GM21825 (cell line): Measurements from ENCODE around the gene ABCA1.

ENCODE experiments used
- ATAC-seq: cut with Tn5 transposase; IDR thresholded peaks from one replicate; pipeline ENCODE4 v1.9.1; 2021; ENCODE audit warnings: mild to moderate bottlenecking, moderate library complexity; ENCODE audit not compliant: unreplicated experiment

The ABCA1 gene

DNA sequence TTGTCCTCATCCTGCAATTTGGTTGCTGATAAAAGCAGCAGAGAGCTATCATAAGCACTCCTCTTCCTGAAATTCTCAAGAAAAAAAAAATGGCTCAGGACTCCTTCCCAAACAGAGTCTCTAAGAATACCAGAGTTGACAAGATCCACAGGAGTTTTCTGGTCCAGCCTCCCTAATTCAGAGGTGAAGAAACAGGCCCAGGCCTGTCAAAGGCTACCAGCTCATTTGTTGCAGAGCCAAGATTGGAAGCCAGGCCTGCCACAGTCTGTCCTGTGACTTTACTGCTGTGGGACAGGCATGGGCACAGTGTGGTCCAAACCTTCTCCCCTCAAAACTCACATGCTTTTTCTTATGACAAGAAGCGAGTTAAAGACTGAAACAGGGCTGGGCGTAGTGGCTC lies 122.5 kb downstream of the ABCA1 start:
- no peak for ATAC-seq

DNA sequence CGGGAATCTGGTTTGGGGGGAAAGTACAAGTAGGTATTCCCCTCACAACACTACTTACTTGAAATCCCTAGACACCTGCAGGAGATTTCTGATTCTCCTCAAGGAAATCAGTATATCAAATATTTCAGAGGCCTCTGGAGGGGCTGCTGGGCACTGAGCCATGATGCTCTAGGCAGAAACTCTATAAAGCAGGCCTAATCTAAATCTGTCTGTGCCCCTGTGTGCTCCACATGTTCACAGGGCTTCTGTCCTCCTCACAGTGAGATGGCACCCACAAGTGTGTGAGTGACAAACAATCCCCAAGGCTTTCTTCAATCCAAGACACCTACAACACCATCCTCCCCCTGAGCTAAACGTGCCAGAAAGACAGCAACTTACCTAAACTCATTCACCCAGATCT lies 125.0 kb downstream of the ABCA1 start:
- ATAC-seq = no peak

- no peak for ATAC-seq
Measured at GRCh38 chr9:104802110-104802509, 125.8 kb downstream of the ABCA1 start.

- no peak for ATAC-seq
Measured at GRCh38 chr9:104800068-104800785, 127.7 kb downstream of the ABCA1 start.

DNA sequence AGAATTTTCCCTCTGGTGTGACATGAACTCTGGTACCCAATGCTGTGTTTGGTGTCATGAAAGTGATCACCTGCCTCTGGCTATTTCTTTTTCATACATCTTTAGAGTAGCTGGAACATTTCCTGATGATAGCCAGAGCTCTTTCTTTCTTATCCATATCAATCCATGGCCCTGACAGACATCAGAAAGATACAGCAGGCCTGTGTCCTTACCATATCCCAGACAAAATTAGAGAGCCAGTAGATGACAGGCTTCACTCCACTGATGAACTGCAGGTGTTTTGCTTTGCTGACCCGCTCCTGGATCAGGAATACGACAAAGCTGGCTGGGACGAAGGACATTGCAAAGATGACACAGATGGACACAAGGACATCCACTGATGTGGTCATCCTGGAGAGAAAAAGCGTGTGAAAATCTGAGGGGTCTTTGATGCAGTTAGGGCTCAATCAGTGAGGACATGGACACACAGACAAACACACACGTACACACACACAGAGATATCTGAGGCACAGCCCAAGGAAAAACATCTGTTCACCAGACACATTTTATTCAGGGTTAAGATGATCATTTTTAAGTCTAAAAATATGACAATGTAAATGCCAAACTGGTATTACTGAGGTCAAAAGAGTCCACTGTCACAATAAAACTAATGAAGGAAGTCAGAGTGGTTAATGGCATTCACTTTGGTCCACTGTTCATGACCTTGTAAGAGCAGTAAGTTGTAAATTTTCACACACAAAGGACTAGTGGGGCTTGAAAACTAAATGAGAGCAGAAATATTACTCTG lies 129.6 kb downstream of the ABCA1 start:
- no peak for ATAC-seq

DNA sequence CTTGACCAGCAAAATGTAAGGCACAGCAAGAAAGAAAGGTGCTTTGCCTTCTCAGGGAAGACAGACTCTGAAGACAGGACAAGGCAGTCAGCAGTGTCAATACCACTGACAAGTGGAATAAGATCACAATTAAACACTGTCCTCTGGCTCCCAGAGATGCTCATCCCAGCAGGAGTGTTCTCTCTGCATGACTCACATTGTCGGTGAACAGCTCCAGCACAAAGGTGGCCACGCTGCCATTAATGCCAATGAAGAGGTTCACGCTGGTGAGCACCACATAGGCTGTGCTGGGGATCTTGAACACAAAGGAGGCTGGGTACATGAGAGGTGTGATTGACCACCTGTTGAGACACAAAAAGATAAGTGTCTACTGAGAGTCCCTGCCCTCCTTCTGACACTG lies 132.1 kb downstream of the ABCA1 start:
- ATAC-seq = no peak

- ATAC-seq = no peak
Measured at GRCh38 chr9:104795082-104795481, 132.9 kb downstream of the ABCA1 start.

GRCh38 chr9:104794070-104794469 lies 133.9 kb downstream of the ABCA1 start:
- ATAC-seq = no peak

DNA sequence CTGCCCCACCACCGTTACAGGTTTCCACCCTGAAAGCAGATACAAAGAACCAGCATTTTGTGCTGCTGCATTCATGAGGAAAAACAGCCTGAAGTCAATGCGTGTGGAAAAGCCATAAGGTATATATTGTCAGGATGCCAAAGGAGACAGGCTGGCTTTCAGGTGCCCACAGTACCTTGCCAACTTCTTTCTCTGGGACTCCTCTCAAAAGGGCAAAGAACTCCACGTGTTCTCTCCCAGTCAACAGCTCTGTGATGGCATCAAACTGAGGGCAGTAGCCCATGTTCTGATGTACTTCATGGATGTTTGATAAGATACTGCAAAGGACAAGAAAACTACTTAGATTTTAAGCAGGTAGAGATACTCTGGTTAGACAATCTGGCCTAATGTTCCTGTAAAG lies 139.7 kb downstream of the ABCA1 start:
- no peak for ATAC-seq

DNA sequence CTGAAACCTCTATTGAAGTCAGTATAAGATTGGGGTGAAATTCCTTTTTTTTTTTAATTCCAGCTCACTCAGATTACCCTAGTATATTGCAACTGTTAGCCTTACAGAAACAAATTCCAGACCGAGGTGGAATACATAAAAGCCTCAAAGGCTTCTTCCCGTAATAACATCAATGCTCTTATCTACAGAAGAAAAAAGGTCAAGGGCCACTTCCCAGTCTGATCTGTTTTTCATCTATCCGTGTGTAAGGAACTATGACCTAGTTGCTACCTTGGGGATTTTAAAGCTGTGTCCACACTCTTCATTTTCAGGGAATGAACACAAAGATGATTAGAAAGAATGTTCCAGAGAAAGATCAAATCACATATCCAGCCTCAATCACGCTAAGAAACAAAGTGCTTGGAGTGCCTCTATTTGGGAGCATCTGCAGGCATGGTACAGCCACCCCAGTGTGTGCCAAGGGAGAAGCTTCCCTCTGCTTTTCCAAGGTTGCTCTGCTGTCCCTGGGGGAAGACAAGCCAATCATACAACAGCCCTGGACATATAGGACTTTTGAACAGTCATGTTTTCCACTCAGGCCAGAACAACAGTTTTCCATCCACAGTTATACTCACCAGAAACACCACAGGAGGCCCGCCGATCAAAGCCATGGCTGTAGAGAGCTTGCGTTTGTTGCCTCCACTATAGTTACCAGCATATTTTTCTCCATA lies 140.5 kb downstream of the ABCA1 start:
- ATAC-seq = no peak

GRCh38 chr9:104786293-104786692 lies 141.7 kb downstream of the ABCA1 start:
- ATAC-seq = no peak

- ATAC-seq = peak; percentile 81
Measured at GRCh38 chr9:104784098-104784497, 143.9 kb downstream of the ABCA1 start.

DNA sequence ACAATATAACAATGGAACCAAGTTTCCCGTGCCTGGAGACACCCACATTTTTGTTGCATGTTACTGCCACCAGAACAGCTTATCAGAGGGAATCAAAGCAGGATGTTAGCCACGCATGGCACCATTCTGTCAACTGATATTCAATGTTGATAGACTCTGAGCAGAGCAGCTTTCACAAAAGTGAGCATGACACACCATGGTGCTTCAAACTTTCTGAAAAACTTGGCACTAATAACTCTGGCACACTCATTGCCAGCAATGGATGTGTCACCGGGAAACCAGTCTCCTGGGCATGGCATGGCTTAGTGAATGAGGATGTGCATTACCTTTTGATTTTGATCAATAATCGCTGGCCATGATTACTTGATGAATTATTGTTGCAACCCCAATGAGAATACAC lies 144.4 kb downstream of the ABCA1 start:
- ATAC-seq = no peak

GRCh38 chr9:104780796-104781395 lies 147.1 kb downstream of the ABCA1 start:
- peak; percentile 39 for ATAC-seq

GRCh38 chr9:104779946-104780535 lies 147.9 kb downstream of the ABCA1 start:
- ATAC-seq = no peak

GRCh38 chr9:104779334-104779733 lies 148.6 kb downstream of the ABCA1 start:
- no peak for ATAC-seq

DNA sequence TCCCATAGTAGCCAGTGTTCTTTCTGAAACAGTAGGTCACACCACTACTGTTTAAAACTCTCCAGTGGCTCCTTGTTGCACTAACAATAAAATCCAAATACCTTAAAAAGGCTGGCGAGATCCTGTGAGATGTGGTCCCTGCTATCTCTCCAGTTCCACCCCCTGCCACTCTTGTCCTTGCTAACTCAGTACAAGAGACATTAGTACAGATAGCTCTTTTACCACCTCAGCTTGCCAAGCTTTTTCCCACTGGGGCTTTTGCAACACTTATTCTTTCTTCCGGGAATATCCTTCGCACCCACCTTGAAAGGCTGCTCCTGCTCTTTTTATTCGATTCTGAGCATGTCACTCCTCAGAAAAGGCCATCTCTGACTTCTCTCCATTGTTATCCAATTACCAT lies 149.2 kb downstream of the ABCA1 start:
- no peak for ATAC-seq

- ATAC-seq = no peak
Measured at GRCh38 chr9:104776797-104777196, 151.2 kb downstream of the ABCA1 start.

DNA sequence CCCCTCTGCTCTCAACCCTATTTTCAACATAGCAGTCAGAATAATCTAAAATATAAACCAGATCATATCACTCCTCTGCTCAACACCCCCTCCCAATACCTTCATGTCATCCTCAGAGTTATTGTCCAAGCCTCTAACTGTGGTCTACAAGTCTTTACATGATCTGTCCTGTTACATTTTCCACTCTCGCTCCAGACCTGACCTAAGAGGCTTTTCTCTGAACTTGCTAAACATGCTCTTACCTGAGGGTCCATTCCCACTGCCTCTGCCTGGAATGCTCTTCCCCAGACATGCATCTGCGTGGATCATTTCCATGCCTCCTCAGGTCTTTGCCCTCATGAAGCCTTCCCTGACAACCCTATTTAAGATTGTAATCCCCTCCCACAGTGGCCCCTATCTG lies 152.0 kb downstream of the ABCA1 start:
- ATAC-seq = no peak

DNA sequence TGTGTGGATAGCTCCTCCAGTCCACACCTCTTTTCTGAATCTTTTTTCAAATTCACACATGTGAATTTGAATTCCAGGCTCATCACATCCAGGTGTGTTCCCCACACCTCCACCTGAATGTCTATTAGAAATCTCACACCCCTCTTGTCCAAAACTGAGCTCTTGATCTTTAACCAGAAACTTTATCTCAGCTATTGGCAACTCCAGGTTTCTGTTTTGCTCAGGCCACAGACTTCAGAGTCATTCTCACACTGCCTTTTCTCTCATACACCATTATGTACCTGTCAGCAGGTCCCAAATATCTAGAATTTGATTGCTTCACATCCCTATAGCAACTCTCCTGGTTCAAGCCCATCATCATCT lies 152.4 kb downstream of the ABCA1 start:
- peak; percentile 63 for ATAC-seq
